ENCODE results near the gene PRKACG. TPM values are rescaled to one million over a fixed set of nuclear protein-coding genes. Genes with fewer than 3 reads are reported as not detected.

The PRKACG gene
- polyA plus RNA-seq, 1 donor (not counting 4 experiments of a cell fraction or from before 2014, with no cell fraction given) = not detected

DNA sequence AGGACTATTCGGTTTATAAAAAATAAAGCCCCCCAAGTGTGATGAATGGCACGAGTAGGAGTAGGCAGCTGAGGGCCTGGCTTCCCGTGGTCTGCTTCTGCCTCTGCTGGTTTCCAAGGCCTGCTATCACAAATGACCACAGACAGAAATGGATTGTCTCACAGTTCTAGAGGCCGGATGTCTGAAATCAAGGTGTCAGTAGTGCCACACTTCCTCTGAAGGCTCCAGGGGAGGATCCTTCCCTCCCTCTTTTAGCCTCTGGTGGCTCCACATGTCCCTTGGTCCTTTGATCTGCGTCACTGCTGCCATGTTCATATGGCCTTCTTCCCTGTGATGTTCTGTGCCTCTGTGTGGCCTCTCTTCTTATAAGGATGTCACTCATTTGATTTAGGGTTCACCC lies 15.1 kb downstream of the PRKACG start:
- Histone ChIP-seq H3K27ac (ENCODE audit: control insufficient read depth, insufficient read depth, low read length) (no peak overlapping the region), H3K9me3 (ENCODE audit: control insufficient read depth, low read depth, low read length) (no peaks in the 10 kb centered on the region), H4K20me1 (ENCODE audit: control insufficient read depth, extremely low read depth, insufficient read depth, low read length) (no peaks in the 10 kb centered on the region), H3K4me3 (ENCODE audit: control insufficient read depth in 2 of 3, extremely low read depth in 1 of 3, insufficient read depth in 2 of 3, low read depth in 1 of 3, low read length in 3 of 3) (no peak overlapping the region), H3K4me1 (ENCODE audit: control insufficient read depth, extremely low read depth, insufficient read depth, low read length) (no peaks in the 10 kb centered on the region), H2AFZ (ENCODE audit: control insufficient read depth, low read length) (no peak overlapping the region), H3K36me3 (ENCODE audit: control insufficient read depth in 2 of 2, extremely low read depth in 1 of 2, insufficient read depth in 2 of 2, low read length in 2 of 2) (no peaks in the 10 kb centered on the region), H3K79me2 (ENCODE audit: control insufficient read depth, insufficient read depth, low read length) (no peaks in the 10 kb centered on the region), H3K9me1 (ENCODE audit: control insufficient read depth, extremely low read depth, insufficient read depth, low read length) (no peaks in the 10 kb centered on the region), H3K9ac (ENCODE audit: control insufficient read depth, extremely low read depth, insufficient read depth, low read length) (no peak overlapping the region), H3K4me2 (ENCODE audit: control insufficient read depth, extremely low read depth, insufficient read depth, low read depth, low read length) (no peak overlapping the region), H3K27me3 (ENCODE audit: control insufficient read depth, extremely low read depth, insufficient read depth, low read length) (no peaks in the 10 kb centered on the region)
- TF ChIP-seq, protein P1, sequence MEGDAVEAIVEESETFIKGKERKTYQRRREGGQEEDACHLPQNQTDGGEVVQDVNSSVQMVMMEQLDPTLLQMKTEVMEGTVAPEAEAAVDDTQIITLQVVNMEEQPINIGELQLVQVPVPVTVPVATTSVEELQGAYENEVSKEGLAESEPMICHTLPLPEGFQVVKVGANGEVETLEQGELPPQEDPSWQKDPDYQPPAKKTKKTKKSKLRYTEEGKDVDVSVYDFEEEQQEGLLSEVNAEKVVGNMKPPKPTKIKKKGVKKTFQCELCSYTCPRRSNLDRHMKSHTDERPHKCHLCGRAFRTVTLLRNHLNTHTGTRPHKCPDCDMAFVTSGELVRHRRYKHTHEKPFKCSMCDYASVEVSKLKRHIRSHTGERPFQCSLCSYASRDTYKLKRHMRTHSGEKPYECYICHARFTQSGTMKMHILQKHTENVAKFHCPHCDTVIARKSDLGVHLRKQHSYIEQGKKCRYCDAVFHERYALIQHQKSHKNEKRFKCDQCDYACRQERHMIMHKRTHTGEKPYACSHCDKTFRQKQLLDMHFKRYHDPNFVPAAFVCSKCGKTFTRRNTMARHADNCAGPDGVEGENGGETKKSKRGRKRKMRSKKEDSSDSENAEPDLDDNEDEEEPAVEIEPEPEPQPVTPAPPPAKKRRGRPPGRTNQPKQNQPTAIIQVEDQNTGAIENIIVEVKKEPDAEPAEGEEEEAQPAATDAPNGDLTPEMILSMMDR (optimal IDR thresholded peaks at IDR 0.05 in 1 of 3, IDR thresholded peaks at IDR 0.05 in 1 of 3, conservative IDR thresholded peaks at IDR 0.05 in 1 of 3; ENCODE audit: extremely low read depth in 1 of 3, insufficient read depth in 2 of 3, low read length in 3 of 3) = no peak
- no peak for TF ChIP-seq EZH2 (IDR thresholded peaks at IDR 0.05; ENCODE audit: low read length)
- dilution Hi-C loops (cut with MboI; ENCODE audit: extremely low pct_ligation_motif_present, low sequenced_read_pairs) = loop anchor here (10.0 to 25.0 kb wide), 2 partner anchors 284 to 387 kb away; no protein-coding TSS in a partner anchor
- no peak for DNase-seq (ENCODE audit: low read depth, low spot score)
- FAIRE-seq = no peak

GRCh38 chr9:68998385-68998784 lies 15.5 kb downstream of the PRKACG start:
- Histone ChIP-seq H3K9ac (ENCODE audit: control insufficient read depth, extremely low read depth, insufficient read depth, low read length) (no peak overlapping the region), H3K4me2 (ENCODE audit: control insufficient read depth, extremely low read depth, insufficient read depth, low read depth, low read length) (no peak overlapping the region), H3K9me3 (ENCODE audit: control insufficient read depth, low read depth, low read length) (no peaks in the 10 kb centered on the region), H3K4me1 (ENCODE audit: control insufficient read depth, extremely low read depth, insufficient read depth, low read length) (no peaks in the 10 kb centered on the region), H3K27ac (ENCODE audit: control insufficient read depth, insufficient read depth, low read length) (no peak overlapping the region), H3K27me3 (ENCODE audit: control insufficient read depth, extremely low read depth, insufficient read depth, low read length) (no peaks in the 10 kb centered on the region), H3K9me1 (ENCODE audit: control insufficient read depth, extremely low read depth, insufficient read depth, low read length) (no peaks in the 10 kb centered on the region), H3K79me2 (ENCODE audit: control insufficient read depth, insufficient read depth, low read length) (no peaks in the 10 kb centered on the region), H2AFZ (ENCODE audit: control insufficient read depth, low read length) (no peak overlapping the region), H3K4me3 (ENCODE audit: control insufficient read depth in 2 of 3, extremely low read depth in 1 of 3, insufficient read depth in 2 of 3, low read depth in 1 of 3, low read length in 3 of 3) (no peak overlapping the region), H3K36me3 (ENCODE audit: control insufficient read depth in 2 of 2, extremely low read depth in 1 of 2, insufficient read depth in 2 of 2, low read length in 2 of 2) (no peaks in the 10 kb centered on the region), H4K20me1 (ENCODE audit: control insufficient read depth, extremely low read depth, insufficient read depth, low read length) (no peaks in the 10 kb centered on the region)
- dilution Hi-C loops (cut with MboI; ENCODE audit: extremely low pct_ligation_motif_present, low sequenced_read_pairs) = loop anchor here (10.0 to 25.0 kb wide), 2 partner anchors 284 to 386 kb away; no protein-coding TSS in a partner anchor
- no peak for DNase-seq (ENCODE audit: low read depth, low spot score)
- TF ChIP-seq, protein P1 (optimal IDR thresholded peaks at IDR 0.05 in 1 of 3, IDR thresholded peaks at IDR 0.05 in 1 of 3, conservative IDR thresholded peaks at IDR 0.05 in 1 of 3; ENCODE audit: extremely low read depth in 1 of 3, insufficient read depth in 2 of 3, low read length in 3 of 3) = no peak
- no peak for TF ChIP-seq EZH2 (IDR thresholded peaks at IDR 0.05; ENCODE audit: low read length)
- FAIRE-seq = no peak
